SKM-1 treated with dmso at 0.1 percent for 144 hours (cell line): ENCODE data around the gene ULK2.

Experiments used
- DNase-seq: peaks from one replicate; lab custom pipeline; 2025; ENCODE audit not compliant: unreplicated experiment; lab: John Stamatoyannopoulos, UW

The ULK2 gene

DNA sequence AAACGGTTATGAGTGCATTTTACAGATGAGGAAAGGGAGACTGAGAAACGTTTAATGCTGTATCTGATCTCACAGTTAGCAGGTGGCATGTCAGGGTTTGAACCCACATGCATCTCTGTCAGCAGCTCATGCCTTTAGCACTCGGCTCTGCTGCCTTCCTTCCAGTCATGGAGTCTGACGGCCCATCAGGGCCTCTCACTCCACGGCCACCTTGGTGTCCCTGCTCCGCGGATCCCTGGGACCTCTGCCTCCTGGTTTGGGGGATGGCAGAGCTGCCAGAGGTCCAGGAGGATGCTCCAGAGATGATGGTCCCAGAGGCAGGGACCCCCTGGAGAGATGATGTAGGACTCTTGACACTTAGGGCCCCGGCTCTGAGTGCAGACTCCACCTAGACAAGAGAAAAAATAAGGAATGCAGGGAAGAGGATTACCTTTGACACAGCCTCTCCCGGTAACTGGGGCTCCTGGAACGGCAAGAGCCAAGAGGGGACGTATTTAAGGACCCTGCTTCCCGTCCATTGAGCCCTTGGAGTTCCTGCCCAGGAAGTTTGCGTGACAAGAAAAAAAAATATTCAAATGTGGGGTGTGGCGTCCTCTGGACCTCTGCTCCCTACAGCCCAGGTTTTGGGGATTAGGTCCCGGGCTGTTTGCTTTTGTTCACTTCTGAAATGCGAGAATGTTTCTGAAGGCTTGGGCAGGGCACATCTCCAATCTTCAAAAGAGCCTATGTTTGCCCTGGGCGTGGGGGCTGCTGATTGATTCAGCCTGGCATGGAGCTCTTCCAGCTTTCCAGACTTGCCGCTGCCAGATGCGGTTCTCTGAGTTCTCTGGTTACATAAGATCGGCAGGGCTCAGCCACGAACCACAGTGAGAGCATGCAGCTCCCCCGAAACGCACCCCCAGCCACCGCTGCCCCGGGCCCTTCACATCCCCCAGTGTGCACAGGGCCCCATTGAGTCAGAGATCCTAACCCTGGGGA is 119.6 kb downstream of the ULK2 start, which contains the start of gene ALDH3A1:
Gene ALDH3A1, minus strand, starts transcription at position 470 of the 978 bp plus-strand sequence. CDS start 3,169 bp downstream, outside the sequence.
- no peak for DNase-seq

DNA sequence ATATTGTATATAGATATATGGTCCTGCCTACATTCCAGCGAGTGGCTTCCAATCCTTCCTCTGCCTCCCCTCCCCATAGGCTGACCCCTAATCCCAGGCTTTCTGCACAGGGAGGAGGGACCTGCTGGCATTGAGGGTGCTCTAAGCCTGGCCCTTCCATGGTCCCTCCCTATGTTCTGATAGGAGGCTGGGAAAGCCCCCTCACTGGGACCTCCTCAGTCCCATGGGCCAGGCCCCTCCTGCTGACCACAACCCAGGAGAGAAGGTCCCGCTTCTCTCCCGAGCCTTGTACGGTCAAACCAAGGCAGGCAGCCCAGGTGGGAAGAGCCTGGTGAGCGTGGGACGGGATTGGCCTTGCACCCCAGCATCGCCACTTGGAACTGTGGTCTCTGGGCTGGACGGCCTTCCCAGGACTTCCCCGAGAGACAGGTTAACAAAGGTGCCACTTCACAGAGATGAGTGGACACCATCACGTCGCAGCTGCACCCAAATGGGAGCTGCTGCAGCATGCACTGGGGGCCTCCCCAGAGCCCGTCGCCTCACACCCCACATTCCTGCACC is 120.5 kb downstream of the ULK2 start:
- DNase-seq: no peak

DNA sequence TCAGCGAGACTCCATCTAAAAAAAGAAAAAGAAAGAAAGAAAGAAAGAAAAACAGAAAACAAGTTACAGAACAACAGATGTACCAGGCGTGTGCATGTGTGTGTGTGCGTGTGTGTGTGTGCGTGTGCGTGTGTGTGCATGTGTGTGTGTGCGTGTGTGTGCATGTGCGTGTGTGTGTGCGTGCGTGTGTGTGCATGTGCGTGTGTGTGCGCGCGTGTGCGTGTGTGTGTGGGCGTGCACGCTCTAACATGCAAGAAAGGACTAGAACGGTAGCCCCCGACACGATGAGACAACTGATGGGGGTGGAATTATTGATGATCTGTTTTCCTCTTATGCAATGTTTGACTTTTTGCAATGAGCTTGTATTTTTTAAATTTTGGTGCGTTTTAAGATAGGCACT is 121.2 kb downstream of the ULK2 start:
- no peak for DNase-seq

DNA sequence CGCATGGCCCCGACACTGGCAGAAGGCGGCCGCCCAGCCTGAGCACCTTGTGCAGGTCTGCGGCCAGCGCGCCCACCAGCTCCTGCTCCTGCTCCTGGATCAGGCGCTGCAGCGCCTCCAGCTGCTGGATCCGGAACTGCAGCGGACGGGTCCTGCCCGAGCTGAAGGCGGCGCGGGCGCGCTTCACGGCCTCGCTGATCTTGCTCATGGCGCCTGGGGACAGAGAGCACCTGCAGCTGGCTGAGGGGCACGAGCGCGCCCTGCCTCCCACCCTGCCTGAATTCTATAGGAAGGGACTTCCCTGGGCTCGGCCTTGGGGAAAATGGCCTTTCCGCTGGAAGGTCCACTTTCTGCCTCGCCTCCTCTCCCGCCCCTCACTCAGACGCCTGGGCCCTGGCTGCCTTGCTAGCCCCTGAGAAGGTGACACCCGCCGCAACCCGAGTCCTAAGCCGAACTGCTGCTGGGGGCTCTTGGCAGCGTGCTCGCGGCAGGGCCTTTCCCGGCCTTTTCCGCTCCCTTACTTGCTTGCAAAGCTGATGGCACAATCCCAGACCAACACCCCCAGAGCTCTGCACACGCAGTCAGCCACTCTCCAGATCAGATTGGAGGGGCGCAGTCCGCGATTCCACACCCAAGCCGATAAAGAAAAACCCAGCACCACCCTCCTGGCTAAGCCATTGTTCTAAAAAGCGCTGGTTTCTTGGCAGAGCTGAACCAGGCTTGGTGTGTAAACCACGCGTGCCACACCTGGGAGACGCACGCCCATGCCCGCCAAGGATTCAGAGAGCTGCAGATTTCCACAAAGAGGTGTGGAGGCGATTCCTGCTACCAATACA is 122.6 kb downstream of the ULK2 start:
- peak; percentile 69 for DNase-seq

DNA sequence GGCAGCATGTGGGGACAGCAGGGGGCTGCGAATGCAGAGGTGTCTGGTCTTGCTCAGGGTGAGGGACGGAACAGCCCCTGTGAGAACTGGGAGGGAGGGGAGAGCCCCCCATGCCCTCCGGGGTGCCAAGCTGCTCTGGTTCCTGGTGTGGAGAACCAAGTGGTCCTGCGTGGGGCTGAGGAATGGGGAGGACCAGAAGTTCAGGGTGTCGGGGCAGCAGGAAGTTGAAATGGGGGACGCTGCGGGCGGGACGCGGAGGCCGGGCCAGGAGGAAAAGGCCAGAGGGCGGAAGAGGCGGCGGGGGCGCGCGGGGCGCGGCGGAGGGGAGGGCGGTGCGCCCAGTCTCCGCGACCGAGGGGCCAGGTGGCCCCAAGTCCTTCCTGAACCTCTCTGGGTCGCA is 123.2 kb downstream of the ULK2 start:
- peak; percentile 50 for DNase-seq

DNA sequence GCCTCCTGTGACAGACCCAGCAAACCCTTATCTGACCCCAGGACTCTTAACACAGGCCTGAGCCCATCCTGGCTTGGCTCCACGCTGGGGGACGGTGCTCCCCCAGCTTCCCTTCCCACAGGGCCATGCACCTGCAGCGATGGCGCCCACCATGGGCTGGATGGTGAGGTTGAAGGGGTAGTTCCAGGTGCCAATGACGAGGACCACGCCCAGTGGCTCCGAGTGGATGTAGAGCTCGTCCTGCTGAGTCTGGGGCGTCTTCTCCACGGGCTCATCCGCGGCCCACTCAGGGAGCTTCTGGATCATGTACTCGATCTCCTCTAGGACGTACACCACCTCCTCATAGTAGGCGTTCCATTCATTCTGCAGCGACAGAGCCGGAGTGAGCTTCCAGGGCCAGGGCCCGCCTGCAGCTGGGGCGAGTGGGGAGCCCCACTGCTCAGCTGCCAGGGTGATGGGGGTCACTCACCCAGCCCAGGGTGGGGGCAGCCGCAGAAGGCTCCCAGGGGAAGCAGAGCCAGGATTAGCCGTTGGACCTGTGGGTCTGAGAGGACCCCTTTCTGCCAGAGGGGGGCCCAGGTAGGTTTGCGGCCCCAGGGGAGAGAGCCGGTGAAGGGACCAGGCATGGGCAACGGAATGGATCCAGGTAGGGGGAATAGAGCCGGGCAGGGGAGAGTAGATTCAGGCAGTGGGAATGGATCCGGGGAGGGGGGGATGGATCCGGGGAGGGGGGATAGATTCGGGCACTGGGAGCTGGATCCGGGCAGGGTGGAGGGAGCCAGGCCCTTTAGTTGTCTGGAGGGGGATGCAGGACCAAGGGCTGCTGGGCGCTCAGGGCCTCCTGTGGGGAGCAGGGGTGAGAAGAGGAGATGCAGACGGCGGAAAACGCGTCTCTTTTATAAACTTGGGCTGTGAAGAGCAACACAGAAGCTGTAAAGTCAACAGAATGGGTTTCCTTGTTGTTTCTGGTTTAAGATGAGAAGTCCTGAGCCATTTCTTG is 124.3 kb downstream of the ULK2 start:
- DNase-seq: no peak

DNA sequence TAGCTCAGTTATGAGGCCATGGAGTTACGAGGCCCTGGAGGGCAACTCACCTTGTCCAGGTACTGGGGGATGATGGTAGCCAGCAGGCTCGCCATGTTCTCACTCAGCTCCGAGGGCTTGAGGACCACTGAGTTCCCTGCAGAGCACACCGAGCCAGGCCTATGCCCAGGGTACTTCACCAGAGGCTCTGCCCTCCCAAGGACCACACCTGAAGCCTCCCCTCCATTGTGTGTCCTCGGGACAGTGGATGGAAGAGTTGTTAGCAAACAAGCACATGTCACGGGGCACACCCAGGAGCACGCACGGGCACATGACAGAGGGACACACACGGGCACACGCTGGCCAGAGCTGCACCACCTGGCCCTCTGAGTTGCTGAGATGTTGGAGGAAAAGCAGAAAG is 125.2 kb downstream of the ULK2 start:
- DNase-seq: no peak

DNA sequence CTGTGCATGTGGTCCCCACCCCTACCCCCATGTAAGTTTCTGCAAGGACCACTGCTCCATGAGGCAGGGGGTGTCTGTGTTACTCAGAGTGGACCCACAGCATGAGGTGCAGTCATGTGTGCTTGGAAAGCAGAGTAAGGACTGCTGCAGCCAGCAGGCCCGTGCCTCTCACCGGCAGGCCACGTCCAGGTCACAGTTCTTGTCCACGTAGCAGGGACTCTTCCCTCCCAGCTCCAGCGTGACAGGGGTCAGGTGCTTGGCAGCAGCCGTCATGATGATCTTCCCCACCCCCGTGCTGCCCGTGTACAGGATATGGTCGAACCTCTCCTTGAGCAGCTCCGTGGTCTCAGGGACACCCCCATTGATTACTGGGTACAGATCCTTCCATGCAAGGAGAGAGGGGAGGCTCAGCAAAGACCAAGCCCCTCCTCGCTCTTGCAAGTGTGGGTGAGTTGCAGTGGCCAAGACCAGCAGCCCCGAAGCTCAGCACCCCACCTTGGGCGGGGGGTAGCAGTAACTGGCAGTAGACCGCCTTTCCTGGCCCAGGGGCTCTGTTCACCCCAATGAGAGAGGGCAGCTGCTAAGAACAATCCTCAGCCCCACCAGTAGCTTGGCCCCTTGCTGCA is 125.8 kb downstream of the ULK2 start:
- no peak for DNase-seq

DNA sequence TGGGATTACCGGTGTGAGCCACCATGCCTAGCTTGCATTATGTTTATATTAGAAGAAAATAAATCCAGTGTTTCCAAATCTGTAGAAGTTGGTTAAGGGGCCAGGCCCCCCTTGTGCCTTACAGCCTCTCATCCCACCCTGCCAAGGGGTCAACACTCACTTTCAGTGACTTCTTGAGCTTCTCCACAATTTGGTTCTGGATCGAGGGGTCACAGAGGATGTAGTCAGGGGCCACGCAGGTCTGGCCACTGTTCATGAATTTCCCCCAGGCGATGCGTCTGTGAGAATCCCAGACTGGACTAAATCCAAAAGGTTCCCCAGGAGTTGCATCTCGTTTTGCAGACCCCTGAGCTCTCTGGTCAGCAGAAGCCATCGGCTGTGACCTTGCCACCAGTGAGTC is 126.8 kb downstream of the ULK2 start:
- no peak for DNase-seq

DNA sequence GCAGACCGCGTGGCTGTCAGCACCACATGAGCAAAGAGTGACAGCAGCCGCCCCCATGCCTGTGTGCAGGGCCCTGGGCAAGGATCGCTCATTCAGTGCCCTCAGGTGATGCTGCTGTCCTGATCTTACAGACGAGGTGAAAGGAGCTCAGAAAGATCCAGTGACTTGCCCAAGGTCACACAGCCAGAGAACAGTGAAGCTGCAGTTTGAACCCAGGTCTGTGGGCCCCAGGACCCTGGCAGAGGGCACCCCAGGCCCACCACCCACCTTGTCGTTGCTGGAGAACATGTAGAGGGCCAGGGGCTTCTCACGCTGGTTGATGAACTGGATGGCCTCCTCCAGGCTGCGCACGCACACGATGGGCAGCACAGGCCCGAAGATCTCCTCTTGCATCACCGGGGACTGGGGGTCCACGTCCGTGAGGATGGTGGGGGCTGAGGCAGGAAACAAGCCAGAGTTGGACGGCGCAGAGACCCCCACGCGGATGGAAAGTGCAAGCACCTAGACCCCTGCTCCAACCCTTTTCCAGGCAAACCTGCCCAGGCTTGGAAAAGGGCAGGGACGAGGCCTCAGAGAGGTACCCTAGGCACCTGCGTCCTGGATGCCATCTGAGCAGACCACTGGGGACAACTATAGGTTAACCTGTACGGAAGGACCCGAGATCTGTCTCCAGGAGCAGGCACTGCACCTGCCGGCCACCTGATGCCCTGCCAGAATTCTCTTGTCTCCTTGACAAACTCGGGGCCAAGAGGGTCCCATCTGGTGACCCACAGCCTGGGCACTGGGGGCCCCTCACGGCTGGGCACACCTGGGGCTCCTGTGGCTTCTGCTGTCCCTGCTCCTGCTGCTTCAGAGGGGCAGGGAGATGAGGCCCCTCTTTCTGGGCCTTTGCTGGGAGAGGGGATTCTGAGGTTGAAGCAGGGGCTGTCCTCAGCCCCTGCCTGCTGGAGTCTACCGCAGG is 128.2 kb downstream of the ULK2 start:
- DNase-seq: no peak

DNA sequence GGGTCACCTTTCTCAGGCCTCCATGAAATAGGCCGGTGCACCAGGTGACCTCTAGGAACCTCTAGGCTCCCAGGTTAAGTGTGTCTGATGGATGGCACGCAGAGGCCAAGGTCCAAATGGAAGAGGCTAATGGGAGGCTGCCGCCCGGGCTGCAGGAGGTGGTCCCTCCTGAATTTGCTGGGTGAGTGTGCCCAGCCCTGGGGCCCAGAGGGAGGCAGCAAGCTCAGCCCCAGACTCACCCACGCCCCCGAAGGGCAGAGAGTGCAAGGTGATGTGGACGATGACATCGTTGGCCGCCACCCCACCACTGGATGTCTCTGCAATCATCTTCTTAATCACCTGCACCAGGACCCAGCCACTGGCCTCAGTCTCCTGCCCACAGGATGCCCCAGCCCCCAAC is 129.0 kb downstream of the ULK2 start:
- no peak for DNase-seq

DNA sequence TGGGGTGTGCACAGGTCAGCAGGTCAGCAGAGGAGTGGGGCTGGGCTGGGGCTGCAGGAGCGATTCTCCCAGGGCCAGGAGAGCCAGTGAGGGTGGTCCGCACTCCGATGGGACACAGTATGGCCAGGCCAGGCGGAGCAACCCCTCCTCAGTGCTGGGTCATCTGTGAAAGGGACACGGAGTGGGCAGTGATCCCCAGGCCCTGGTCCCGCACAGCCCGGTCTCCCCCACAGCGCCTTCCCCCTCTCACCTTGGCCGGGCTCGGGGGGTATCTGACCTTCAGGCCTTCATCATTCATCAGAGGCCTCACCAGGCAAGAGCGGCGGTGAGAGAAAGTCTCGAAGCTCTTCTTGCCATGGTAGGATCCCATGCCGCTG is 129.7 kb downstream of the ULK2 start:
- no peak for DNase-seq

DNA sequence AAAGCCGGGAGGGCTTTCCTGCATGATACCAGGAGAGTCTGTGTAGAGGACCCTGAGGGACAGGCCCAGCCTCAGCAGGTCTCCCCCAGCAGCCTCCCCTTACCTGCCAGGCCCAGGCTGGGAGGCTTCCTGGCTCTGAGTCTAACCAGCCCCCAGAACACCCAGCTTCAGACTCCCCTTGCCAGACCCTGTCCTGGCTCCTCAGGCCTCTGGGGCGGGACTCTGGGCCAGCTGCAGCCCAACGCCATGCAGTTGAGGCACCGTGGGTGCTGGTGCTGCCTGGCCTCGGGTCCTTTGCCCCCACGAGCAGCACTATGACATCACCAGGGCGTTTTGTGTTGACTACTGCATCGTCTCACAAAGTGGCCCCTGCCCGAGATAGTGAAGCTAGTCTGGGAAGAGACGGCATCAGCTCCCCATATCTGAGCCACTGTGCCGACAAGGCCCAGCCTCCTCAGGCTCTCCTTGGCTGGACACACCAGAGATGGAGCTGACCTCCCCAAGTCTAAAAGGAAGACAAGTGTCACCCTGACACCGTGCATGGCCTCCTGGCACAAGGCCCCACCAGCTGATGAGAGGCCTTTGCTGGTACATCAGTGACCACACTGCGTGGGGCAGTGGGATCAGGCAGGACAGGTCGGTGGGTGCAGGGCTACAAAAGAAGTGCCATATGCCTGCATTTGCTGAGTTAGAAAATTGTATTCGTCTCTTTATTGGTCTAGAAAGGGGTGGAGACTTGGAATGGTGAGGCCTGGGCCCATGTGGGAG is 130.2 kb downstream of the ULK2 start:
- DNase-seq: no peak

DNA sequence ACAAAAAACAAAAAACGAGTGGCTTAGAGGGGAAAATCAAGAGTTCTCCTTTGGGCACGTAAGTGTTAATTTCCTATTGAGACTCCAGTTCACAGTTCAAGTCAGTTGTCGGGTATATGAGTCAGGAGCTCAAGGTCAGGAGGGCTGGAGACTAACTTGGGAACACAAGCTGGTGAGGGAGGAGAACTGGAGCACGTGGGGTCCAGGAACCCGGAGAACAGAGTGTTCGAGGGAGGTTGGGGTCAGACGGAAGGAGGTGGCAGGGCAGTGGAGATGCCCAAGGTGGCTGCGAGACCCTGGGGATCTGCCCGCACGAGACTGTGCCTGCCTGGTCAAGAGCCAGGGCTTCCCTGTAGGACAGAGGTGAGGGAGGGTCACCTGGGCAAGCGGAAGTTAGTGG is 131.7 kb downstream of the ULK2 start:
- no peak for DNase-seq

DNA sequence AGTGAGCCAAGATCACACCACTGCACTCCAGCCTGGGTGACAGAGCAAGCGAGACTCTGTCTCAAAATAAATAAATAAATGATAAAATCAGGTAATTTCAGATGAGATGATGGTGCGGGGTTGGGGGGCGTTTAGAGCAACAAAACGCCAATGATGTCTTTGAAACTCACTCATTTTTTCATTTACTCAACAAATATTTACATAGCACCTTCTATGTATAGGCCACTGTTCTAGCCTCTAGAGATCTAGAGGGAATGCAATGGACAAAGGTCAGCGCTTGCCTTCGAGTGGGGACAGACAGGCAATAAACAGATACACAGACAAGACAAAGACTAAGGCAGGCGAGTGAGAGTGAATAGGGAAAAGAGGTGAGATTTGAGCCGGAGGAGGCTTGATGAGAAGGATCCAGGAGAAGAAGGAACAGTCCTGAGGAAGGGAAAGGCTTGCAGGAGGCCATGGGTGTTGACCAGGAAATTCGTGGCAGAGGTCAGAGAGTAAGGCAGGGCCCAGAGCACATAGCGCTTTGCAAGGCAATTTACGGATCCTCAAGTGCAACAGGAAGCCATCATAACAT is 133.7 kb downstream of the ULK2 start:
- no peak for DNase-seq

DNA sequence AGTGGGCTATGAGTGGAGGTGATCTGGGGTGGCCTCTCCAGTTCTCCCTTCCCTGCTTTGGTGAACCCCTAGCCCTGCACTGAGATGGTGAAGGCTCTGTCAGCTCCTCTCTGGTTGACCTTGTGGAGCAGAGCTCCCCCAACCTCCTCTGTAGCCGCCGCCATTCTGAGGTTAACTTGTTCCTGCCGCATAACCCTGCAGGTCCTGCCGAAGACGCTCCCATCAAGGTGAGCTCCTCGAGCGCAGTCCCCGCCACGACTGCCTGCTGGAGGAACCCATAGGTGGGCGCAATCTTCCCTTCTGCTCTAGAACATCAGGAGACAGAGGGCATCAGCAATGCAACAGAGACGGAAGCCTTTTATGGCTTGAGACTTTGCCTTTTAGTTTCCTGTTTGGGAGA is 136.1 kb downstream of the ULK2 start:
- DNase-seq: no peak

DNA sequence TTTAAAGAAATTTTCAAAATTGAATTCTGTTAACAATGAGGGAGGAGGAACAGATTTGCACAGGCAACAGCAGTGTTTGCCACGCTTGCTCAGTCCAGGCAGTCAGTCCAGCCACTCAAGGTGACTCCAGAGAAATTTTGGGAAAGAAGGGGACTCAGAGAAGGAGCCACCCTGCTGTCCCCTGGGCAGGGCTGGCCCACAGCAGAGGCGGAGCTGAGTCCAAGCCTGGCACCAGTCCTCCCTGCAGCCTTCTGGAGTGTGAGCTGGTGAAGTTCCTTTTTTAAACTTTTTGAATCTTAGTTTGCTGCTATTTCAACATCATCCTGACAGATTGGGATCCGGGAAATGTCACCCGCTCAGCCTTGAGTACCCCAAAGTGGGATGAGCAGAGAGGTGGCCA is 136.9 kb downstream of the ULK2 start:
- peak; percentile 19 for DNase-seq

DNA sequence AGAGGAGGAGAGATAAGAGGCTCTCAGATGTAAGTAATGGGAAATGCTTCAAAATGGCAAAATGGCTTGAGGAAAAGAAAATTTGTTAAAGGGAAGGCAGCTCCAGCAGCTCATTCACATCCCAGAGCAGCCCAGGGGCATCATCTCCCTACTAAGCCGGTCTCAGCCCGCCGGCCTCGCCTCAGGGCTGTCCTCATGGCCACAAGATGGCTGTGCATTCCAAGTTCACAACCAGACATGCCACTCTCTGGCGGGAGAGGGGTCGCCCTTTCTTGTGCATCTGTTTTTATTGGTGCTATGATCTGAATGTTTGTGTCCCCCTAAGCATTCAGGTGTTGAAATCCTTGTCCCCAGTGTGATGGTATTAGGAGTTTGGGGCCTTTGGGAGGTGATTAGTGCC is 137.8 kb downstream of the ULK2 start:
- no peak for DNase-seq
